GM06990 (cell line): ENCODE data around the gene FMNL2.

Experiments used
- DNase-seq: peaks from one replicate; pipeline ENCODE4 v3.0.0-alpha.2; 2011; ENCODE audit not compliant: insufficient read length; ENCODE audit errors: extremely low read depth
- H3K27me3 ChIP-seq: replicated peaks from 2 replicates; pipeline ENCODE4 v1.6.0; 2011; ENCODE audit warnings: low read length; ENCODE audit not compliant: control insufficient read depth, insufficient read depth
- H3K36me3 ChIP-seq: 2 replicates; pipeline ENCODE4 v1.5.1; 2011; ENCODE audit warnings: low read length; ENCODE audit not compliant: control insufficient read depth, insufficient read depth
- H3K4me3 ChIP-seq: replicated peaks from 2 replicates; pipeline ENCODE4 v1.5.1; 2011; ENCODE audit warnings: low read depth, mild to moderate bottlenecking, control low read depth, low read length
- TF ChIP-seq, protein P1 (sequence below): IDR thresholded peaks from 2 replicates; pipeline ENCODE4 v1.5.1; 2011; ENCODE audit warnings: low read length, control low read depth, mild to moderate bottlenecking, inconsistent platforms; ENCODE audit not compliant: insufficient read depth, poor library complexity, severe bottlenecking

Gene FMNL2

GRCh38 chr2:152539424-152539823 is 204.4 kb downstream of the FMNL2 start:
- no peak for DNase-seq
- Histone ChIP-seq H3K4me3 (no peak overlapping the region), H3K27me3 (no peaks in the 10 kb centered on the region), H3K36me3 (no peaks in the 10 kb centered on the region)
- TF ChIP-seq, protein P1, sequence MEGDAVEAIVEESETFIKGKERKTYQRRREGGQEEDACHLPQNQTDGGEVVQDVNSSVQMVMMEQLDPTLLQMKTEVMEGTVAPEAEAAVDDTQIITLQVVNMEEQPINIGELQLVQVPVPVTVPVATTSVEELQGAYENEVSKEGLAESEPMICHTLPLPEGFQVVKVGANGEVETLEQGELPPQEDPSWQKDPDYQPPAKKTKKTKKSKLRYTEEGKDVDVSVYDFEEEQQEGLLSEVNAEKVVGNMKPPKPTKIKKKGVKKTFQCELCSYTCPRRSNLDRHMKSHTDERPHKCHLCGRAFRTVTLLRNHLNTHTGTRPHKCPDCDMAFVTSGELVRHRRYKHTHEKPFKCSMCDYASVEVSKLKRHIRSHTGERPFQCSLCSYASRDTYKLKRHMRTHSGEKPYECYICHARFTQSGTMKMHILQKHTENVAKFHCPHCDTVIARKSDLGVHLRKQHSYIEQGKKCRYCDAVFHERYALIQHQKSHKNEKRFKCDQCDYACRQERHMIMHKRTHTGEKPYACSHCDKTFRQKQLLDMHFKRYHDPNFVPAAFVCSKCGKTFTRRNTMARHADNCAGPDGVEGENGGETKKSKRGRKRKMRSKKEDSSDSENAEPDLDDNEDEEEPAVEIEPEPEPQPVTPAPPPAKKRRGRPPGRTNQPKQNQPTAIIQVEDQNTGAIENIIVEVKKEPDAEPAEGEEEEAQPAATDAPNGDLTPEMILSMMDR: no peak

DNA sequence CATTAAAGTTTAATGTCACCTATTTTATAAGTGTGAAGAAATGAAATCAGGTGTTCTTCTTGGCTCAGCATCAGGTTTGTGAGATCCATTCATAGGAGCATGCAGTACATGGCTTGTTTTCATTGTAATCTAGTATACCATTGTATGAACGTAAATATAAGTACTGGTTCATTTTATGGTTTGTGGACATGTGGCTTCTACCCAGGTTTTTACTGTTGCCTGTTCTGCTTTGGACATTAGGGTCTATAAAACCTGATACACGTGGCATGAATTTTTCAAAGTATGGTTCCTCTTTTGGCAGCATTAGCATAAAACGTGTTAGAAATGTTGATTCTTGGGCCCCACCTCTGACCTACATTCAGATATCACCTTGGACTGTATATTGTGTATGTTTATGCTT is 206.7 kb downstream of the FMNL2 start:
- no peaks in the 10 kb centered on the region for H3K27me3 ChIP-seq
- H3K36me3 ChIP-seq: no peaks in the 10 kb centered on the region
- no peak overlapping the region for H3K4me3 ChIP-seq
- TF ChIP-seq, protein P1: no peak
- DNase-seq: no peak

DNA sequence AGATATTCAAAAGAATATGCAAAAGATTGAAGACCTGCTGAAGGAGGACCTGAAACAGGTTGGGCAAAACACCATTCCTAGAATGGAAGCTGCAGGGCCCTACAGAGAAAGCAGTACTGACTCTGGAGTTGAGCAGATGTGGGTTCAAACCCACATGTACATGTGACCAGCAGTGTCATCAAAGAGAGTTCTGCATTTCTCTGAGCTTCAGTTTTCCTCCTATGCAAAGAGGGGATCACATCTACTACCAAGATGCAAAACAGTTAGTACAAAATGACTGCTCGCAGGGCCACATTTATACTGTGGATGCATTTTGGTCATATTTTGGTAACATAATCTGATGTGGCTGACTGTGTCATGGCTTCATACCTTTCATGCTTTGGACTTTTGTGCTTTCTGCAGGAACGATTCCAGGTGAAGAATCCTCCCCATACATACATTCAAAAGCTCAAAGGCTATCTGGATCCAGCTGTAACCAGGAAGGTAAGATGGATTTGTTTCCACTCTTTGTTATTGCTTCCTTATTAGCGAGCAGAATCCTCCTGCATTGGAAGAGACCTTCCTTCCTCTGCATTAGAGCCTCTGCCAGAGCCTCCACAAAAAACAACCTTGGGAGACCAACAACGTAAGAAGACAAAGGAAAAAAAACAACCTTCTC is 207.5 kb downstream of the FMNL2 start:
- no peaks in the 10 kb centered on the region for H3K27me3 ChIP-seq
- peak; percentile 11 for DNase-seq
- TF ChIP-seq, protein P1: no peak
- H3K4me3 ChIP-seq: no peak overlapping the region
- H3K36me3 ChIP-seq: no peaks in the 10 kb centered on the region

DNA sequence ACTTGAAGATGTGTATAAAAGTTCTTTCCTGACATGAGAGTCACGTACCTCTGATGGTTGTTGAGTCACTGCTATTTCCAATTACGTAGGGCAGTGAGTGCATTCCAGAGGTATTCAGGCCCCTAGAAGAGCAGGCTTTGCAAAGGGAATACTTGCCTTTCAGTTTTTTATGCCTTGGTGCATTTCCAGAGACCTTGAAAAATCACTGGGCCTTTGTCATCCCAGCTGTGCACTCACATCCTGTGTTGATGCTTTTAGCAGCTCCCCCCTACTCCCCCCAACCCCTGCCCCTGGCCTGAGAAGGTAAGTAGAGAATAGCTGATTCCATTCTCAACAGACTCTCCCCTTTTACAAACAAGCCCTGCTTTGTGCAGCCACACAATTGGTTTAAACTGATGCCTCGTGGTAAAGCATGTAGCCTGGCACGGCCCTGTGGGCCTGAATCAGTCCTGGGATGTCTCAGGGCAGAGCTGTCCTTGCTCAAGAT is 208.1 kb downstream of the FMNL2 start:
- no peak for DNase-seq
- Histone ChIP-seq H3K27me3 (no peaks in the 10 kb centered on the region), H3K36me3 (no peaks in the 10 kb centered on the region), H3K4me3 (no peak overlapping the region)
- TF ChIP-seq, protein P1: no peak

DNA sequence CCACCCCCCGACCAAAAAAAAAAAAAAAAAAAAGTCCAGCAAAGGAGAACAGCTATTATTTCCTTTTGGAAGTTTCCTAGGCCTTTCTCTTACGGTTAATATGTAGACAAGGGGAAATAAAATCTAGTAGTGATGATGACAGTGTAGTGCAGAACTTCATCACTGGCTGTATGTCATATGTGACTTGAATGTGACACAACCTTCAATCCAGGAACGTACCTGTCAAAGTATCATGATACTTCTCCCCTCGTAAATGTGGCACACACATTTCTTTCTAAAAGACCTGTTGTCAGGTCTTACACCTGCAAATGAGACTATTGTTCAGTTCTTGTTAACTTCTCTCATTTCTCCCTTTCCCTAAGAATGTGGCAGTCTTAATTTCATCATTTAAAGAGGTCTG is 208.7 kb downstream of the FMNL2 start:
- no peak overlapping the region for H3K4me3 ChIP-seq
- no peaks in the 10 kb centered on the region for H3K36me3 ChIP-seq
- TF ChIP-seq, protein P1: no peak
- no peaks in the 10 kb centered on the region for H3K27me3 ChIP-seq
- DNase-seq: no peak

- no peaks in the 10 kb centered on the region for H3K27me3 ChIP-seq
- DNase-seq: no peak
- TF ChIP-seq, protein P1: no peak
- H3K4me3 ChIP-seq: no peak overlapping the region
- H3K36me3 ChIP-seq: no peaks in the 10 kb centered on the region
These were observed 209.7 kb downstream of the FMNL2 start for GRCh38 chr2:152544638-152545037.
